ENCODE results near the gene DCHS2. TPM values are rescaled to one million over a fixed set of nuclear protein-coding genes. Genes with fewer than 3 reads are reported as not detected.

DCHS2 gene
- total and polyA plus RNA-seq, 4 donors = 3.2 to 15.5 (median 7.6) TPM

- Histone ChIP-seq H3K9me3 (ENCODE audit: control insufficient read depth, insufficient read depth, low read length) (peaks cover 4% of the 10 kb centered on the region), H3K27me3 (ENCODE audit: control insufficient read depth, insufficient read depth, low read length) (no peaks in the 10 kb centered on the region), H3K27ac (ENCODE audit: low read depth, low read length) (no peak overlapping the region), H3K4me3 (ENCODE audit: low read depth, low read length) (no peak overlapping the region), H3K36me3 (ENCODE audit: control insufficient read depth, insufficient read depth, low read length) (no peaks in the 10 kb centered on the region), H3K4me1 (ENCODE audit: control insufficient read depth, insufficient read depth, low read length) (no peaks in the 10 kb centered on the region)
- no CpG with 5 or more reads among the region's 1 CpG for WGBS (ENCODE audit: insufficient coverage)
- no peak for DNase-seq (ENCODE audit: low read depth in 4 of 6, low spot score in 6 of 6)
Measured at GRCh38 chr4:154345359-154345758, 146.2 kb downstream of the DCHS2 start.

- H3K27me3 ChIP-seq (ENCODE audit: control insufficient read depth, insufficient read depth, low read length) = no peaks in the 10 kb centered on the region
- H3K27ac ChIP-seq (ENCODE audit: low read depth, low read length) = no peak overlapping the region
- WGBS (ENCODE audit: insufficient coverage) = 78% methylated on average over 5 of the region's 6 CpGs
- DNase-seq (ENCODE audit: low read depth in 4 of 6, low spot score in 6 of 6) = no peak
- no peak overlapping the region for H3K4me3 ChIP-seq (ENCODE audit: low read depth, low read length)
- no peaks in the 10 kb centered on the region for H3K4me1 ChIP-seq (ENCODE audit: control insufficient read depth, insufficient read depth, low read length)
- peaks cover 4% of the 10 kb centered on the region for H3K9me3 ChIP-seq (ENCODE audit: control insufficient read depth, insufficient read depth, low read length)
- no peaks in the 10 kb centered on the region for H3K36me3 ChIP-seq (ENCODE audit: control insufficient read depth, insufficient read depth, low read length)
Measured at GRCh38 chr4:154344686-154345085, 146.9 kb downstream of the DCHS2 start.

- H3K4me1 ChIP-seq (ENCODE audit: control insufficient read depth, insufficient read depth, low read length) = no peaks in the 10 kb centered on the region
- H3K9me3 ChIP-seq (ENCODE audit: control insufficient read depth, insufficient read depth, low read length) = peaks cover 4% of the 10 kb centered on the region
- H3K36me3 ChIP-seq (ENCODE audit: control insufficient read depth, insufficient read depth, low read length) = no peaks in the 10 kb centered on the region
- DNase-seq (ENCODE audit: low read depth in 4 of 6, low spot score in 6 of 6) = no peak
- WGBS (ENCODE audit: insufficient coverage) = no CpG with 5 or more reads among the region's 3 CpGs
- H3K27ac ChIP-seq (ENCODE audit: low read depth, low read length) = no peak overlapping the region
- no peaks in the 10 kb centered on the region for H3K27me3 ChIP-seq (ENCODE audit: control insufficient read depth, insufficient read depth, low read length)
- H3K4me3 ChIP-seq (ENCODE audit: low read depth, low read length) = no peak overlapping the region
Measured at GRCh38 chr4:154343651-154344050, 147.9 kb downstream of the DCHS2 start.

- no peak for DNase-seq (ENCODE audit: low read depth in 4 of 6, low spot score in 6 of 6)
- Histone ChIP-seq H3K27ac (ENCODE audit: low read depth, low read length) (no peak overlapping the region), H3K4me1 (ENCODE audit: control insufficient read depth, insufficient read depth, low read length) (no peaks in the 10 kb centered on the region), H3K9me3 (ENCODE audit: control insufficient read depth, insufficient read depth, low read length) (peaks cover 4% of the 10 kb centered on the region), H3K4me3 (ENCODE audit: low read depth, low read length) (no peak overlapping the region), H3K36me3 (ENCODE audit: control insufficient read depth, insufficient read depth, low read length) (no peaks in the 10 kb centered on the region), H3K27me3 (ENCODE audit: control insufficient read depth, insufficient read depth, low read length) (no peaks in the 10 kb centered on the region)
- WGBS (ENCODE audit: insufficient coverage) = no CpG with 5 or more reads among the region's 3 CpGs
Measured at GRCh38 chr4:154341448-154341847, 150.2 kb downstream of the DCHS2 start.

GRCh38 chr4:154335588-154335987 lies 156.0 kb downstream of the DCHS2 start:
- Histone ChIP-seq H3K36me3 (ENCODE audit: control insufficient read depth, insufficient read depth, low read length) (no peaks in the 10 kb centered on the region), H3K4me3 (ENCODE audit: low read depth, low read length) (no peak overlapping the region), H3K4me1 (ENCODE audit: control insufficient read depth, insufficient read depth, low read length) (peaks cover 8% of the 10 kb centered on the region), H3K9me3 (ENCODE audit: control insufficient read depth, insufficient read depth, low read length) (no peaks in the 10 kb centered on the region), H3K27ac (ENCODE audit: low read depth, low read length) (no peak overlapping the region), H3K27me3 (ENCODE audit: control insufficient read depth, insufficient read depth, low read length) (peaks cover 7% of the 10 kb centered on the region)
- no peak for DNase-seq (ENCODE audit: low read depth in 4 of 6, low spot score in 6 of 6)
- no CpG with 5 or more reads among the region's 2 CpGs for WGBS (ENCODE audit: insufficient coverage)

- peaks cover 8% of the 10 kb centered on the region for H3K4me1 ChIP-seq (ENCODE audit: control insufficient read depth, insufficient read depth, low read length)
- peaks cover 7% of the 10 kb centered on the region for H3K27me3 ChIP-seq (ENCODE audit: control insufficient read depth, insufficient read depth, low read length)
- no peak overlapping the region for H3K27ac ChIP-seq (ENCODE audit: low read depth, low read length)
- DNase-seq (ENCODE audit: low read depth in 4 of 6, low spot score in 6 of 6) = peak in 4 of 6 donors; percentile 31 to 91 (median 60)
- no peaks in the 10 kb centered on the region for H3K9me3 ChIP-seq (ENCODE audit: control insufficient read depth, insufficient read depth, low read length)
- peak overlapping the region; percentile 38 for H3K4me3 ChIP-seq (ENCODE audit: low read depth, low read length)
- WGBS (ENCODE audit: insufficient coverage) = 3% methylated on average over 45 of the region's 48 CpGs
- no peaks in the 10 kb centered on the region for H3K36me3 ChIP-seq (ENCODE audit: control insufficient read depth, insufficient read depth, low read length)
Measured at GRCh38 chr4:154332681-154333421, 158.7 kb downstream of the DCHS2 start.

GRCh38 chr4:154329939-154330338 lies 161.7 kb downstream of the DCHS2 start:
- Histone ChIP-seq H3K36me3 (ENCODE audit: control insufficient read depth, insufficient read depth, low read length) (no peaks in the 10 kb centered on the region), H3K9me3 (ENCODE audit: control insufficient read depth, insufficient read depth, low read length) (peaks cover 2% of the 10 kb centered on the region), H3K27ac (ENCODE audit: low read depth, low read length) (no peak overlapping the region), H3K4me1 (ENCODE audit: control insufficient read depth, insufficient read depth, low read length) (peaks cover 8% of the 10 kb centered on the region), H3K27me3 (ENCODE audit: control insufficient read depth, insufficient read depth, low read length) (peaks cover 7% of the 10 kb centered on the region), H3K4me3 (ENCODE audit: low read depth, low read length) (no peak overlapping the region)
- WGBS (ENCODE audit: insufficient coverage) = no CpG with 5 or more reads among the region's 3 CpGs
- no peak for DNase-seq (ENCODE audit: low read depth in 4 of 6, low spot score in 6 of 6)

GRCh38 chr4:154329268-154329868 lies 162.2 kb downstream of the DCHS2 start:
- WGBS (ENCODE audit: insufficient coverage) = 80% methylated on average over 9 of the region's 11 CpGs
- Histone ChIP-seq H3K4me1 (ENCODE audit: control insufficient read depth, insufficient read depth, low read length) (peaks cover 8% of the 10 kb centered on the region), H3K9me3 (ENCODE audit: control insufficient read depth, insufficient read depth, low read length) (peaks cover 2% of the 10 kb centered on the region), H3K36me3 (ENCODE audit: control insufficient read depth, insufficient read depth, low read length) (no peaks in the 10 kb centered on the region), H3K27ac (ENCODE audit: low read depth, low read length) (no peak overlapping the region), H3K4me3 (ENCODE audit: low read depth, low read length) (no peak overlapping the region), H3K27me3 (ENCODE audit: control insufficient read depth, insufficient read depth, low read length) (peaks cover 7% of the 10 kb centered on the region)
- peak in 3 of 6 donors; percentile 26 to 87 (median 72) for DNase-seq (ENCODE audit: low read depth in 4 of 6, low spot score in 6 of 6)

GRCh38 chr4:154328030-154328429 lies 163.6 kb downstream of the DCHS2 start:
- H3K27ac ChIP-seq (ENCODE audit: low read depth, low read length) = no peak overlapping the region
- peaks cover 2% of the 10 kb centered on the region for H3K9me3 ChIP-seq (ENCODE audit: control insufficient read depth, insufficient read depth, low read length)
- no CpG with 5 or more reads among the region's 1 CpG for WGBS (ENCODE audit: insufficient coverage)
- no peak for DNase-seq (ENCODE audit: low read depth in 4 of 6, low spot score in 6 of 6)
- H3K36me3 ChIP-seq (ENCODE audit: control insufficient read depth, insufficient read depth, low read length) = no peaks in the 10 kb centered on the region
- peaks cover 5% of the 10 kb centered on the region for H3K4me1 ChIP-seq (ENCODE audit: control insufficient read depth, insufficient read depth, low read length)
- H3K27me3 ChIP-seq (ENCODE audit: control insufficient read depth, insufficient read depth, low read length) = peaks cover 7% of the 10 kb centered on the region
- H3K4me3 ChIP-seq (ENCODE audit: low read depth, low read length) = no peak overlapping the region

- Histone ChIP-seq H3K36me3 (ENCODE audit: control insufficient read depth, insufficient read depth, low read length) (no peaks in the 10 kb centered on the region), H3K27me3 (ENCODE audit: control insufficient read depth, insufficient read depth, low read length) (no peaks in the 10 kb centered on the region), H3K4me1 (ENCODE audit: control insufficient read depth, insufficient read depth, low read length) (no peaks in the 10 kb centered on the region), H3K27ac (ENCODE audit: low read depth, low read length) (no peak overlapping the region), H3K4me3 (ENCODE audit: low read depth, low read length) (no peak overlapping the region), H3K9me3 (ENCODE audit: control insufficient read depth, insufficient read depth, low read length) (no peaks in the 10 kb centered on the region)
- DNase-seq (ENCODE audit: low read depth in 4 of 6, low spot score in 6 of 6) = peak in 1 of 6 donors; percentile 68
- 0% methylated on average over 1 of the region's 6 CpGs for WGBS (ENCODE audit: insufficient coverage)
Measured at GRCh38 chr4:154320521-154320920, 171.1 kb downstream of the DCHS2 start.

Data from spinal cord (tissue), 10 donors.